ENCODE data around the gene C17orf107. TPM values are rescaled to one million over a fixed set of nuclear protein-coding genes. Genes with fewer than 3 reads are reported as not detected.

The C17orf107 gene
- total RNA-seq, 1 experiment from 2014 or later = 2.7 TPM

- Histone ChIP-seq H3K36me3 (ENCODE audit: insufficient read depth, low read length, poor library complexity, severe bottlenecking) (peaks cover 53% of the 10 kb centered on the region), H3K4me1 (ENCODE audit: insufficient read depth, low read length, poor library complexity, severe bottlenecking) (no peaks in the 10 kb centered on the region), H3K9me3 (ENCODE audit: low read depth, low read length, poor library complexity, severe bottlenecking) (no peaks in the 10 kb centered on the region), H3K27me3 (replicated peaks; ENCODE audit: insufficient read depth, low read depth, low read length, poor library complexity) (no peaks in the 10 kb centered on the region), H3K27ac (ENCODE audit: low read depth, low read length, poor library complexity, severe bottlenecking) (no peak overlapping the region), H3K4me3 (ENCODE audit: low read depth, low read length, poor library complexity, severe bottlenecking) (no peak overlapping the region)
- BruUV-seq (replicated peaks) = no TSS peak
- ChIA-PET POLR2A (ENCODE audit: low non-redundant PET) (no interaction called here), CTCF (no interaction called here)
- TF ChIP-seq CTCF (conservative IDR thresholded peaks at IDR 0.05; ENCODE audit: low read depth, low read length) (no peak), EZH2 (IDR thresholded peaks at IDR 0.05; ENCODE audit: borderline replicate concordance, low read depth, low read length, poor library complexity, severe bottlenecking) (no peak)
- intact Hi-C loops (cut with micrococcal nuclease; ENCODE audit: unreplicated experiment) = no loop called here
- no peak for DNase-seq (ENCODE audit: low spot score)
Observed at GRCh38 chr17:4892499-4893221, 6.7 kb upstream of the C17orf107 start.

DNA sequence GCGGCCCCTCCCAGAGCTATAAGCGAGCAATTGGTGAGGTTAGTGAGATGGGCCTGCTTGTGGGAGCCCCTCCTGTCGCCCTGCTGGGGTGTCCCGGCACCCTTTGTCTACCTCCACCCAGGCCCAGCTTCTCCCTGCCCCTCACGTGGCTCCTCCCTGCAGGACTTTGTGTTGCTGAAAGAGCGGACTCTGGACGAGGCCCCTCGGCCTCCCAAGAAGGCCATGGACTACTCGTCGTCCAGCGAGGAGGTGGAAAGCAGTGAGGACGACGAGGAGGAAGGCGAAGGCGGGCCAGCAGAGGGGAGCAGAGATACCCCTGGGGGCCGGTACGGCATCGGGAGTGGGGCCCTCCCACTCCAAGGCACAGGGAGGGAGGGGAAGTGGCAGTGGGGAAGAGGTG, 6.1 kb upstream of the C17orf107 start:
- peaks cover 53% of the 10 kb centered on the region for H3K36me3 ChIP-seq (ENCODE audit: insufficient read depth, low read length, poor library complexity, severe bottlenecking)
- DNase-seq (ENCODE audit: low spot score) = no peak
- BruUV-seq (replicated peaks) = no TSS peak
- no peak overlapping the region for H3K27ac ChIP-seq (ENCODE audit: low read depth, low read length, poor library complexity, severe bottlenecking)
- ChIA-PET CTCF (no interaction called here), POLR2A (ENCODE audit: low non-redundant PET) (no interaction called here)
- no peaks in the 10 kb centered on the region for H3K27me3 ChIP-seq (replicated peaks; ENCODE audit: insufficient read depth, low read depth, low read length, poor library complexity)
- H3K4me3 ChIP-seq (ENCODE audit: low read depth, low read length, poor library complexity, severe bottlenecking) = no peak overlapping the region
- intact Hi-C loops (cut with micrococcal nuclease; ENCODE audit: unreplicated experiment) = no loop called here
- H3K4me1 ChIP-seq (ENCODE audit: insufficient read depth, low read length, poor library complexity, severe bottlenecking) = no peaks in the 10 kb centered on the region
- TF ChIP-seq EZH2 (IDR thresholded peaks at IDR 0.05; ENCODE audit: borderline replicate concordance, low read depth, low read length, poor library complexity, severe bottlenecking) (no peak), CTCF (conservative IDR thresholded peaks at IDR 0.05; ENCODE audit: low read depth, low read length) (no peak)
- no peaks in the 10 kb centered on the region for H3K9me3 ChIP-seq (ENCODE audit: low read depth, low read length, poor library complexity, severe bottlenecking)

- intact Hi-C loops (cut with micrococcal nuclease; ENCODE audit: unreplicated experiment) = no loop called here
- Histone ChIP-seq H3K27ac (ENCODE audit: low read depth, low read length, poor library complexity, severe bottlenecking) (no peak overlapping the region), H3K27me3 (replicated peaks; ENCODE audit: insufficient read depth, low read depth, low read length, poor library complexity) (no peaks in the 10 kb centered on the region), H3K36me3 (ENCODE audit: insufficient read depth, low read length, poor library complexity, severe bottlenecking) (peaks cover 53% of the 10 kb centered on the region), H3K4me3 (ENCODE audit: low read depth, low read length, poor library complexity, severe bottlenecking) (no peak overlapping the region), H3K9me3 (ENCODE audit: low read depth, low read length, poor library complexity, severe bottlenecking) (no peaks in the 10 kb centered on the region), H3K4me1 (ENCODE audit: insufficient read depth, low read length, poor library complexity, severe bottlenecking) (peaks cover 3% of the 10 kb centered on the region)
- ChIA-PET POLR2A (ENCODE audit: low non-redundant PET) (no interaction called here), CTCF (no interaction called here)
- DNase-seq (ENCODE audit: low spot score) = no peak
- no peak for TF ChIP-seq CTCF (conservative IDR thresholded peaks at IDR 0.05; ENCODE audit: low read depth, low read length)
- no peak for TF ChIP-seq EZH2 (IDR thresholded peaks at IDR 0.05; ENCODE audit: borderline replicate concordance, low read depth, low read length, poor library complexity, severe bottlenecking)
- BruUV-seq (replicated peaks) = no TSS peak
Observed at GRCh38 chr17:4893721-4894560, 5.4 kb upstream of the C17orf107 start.
